Mucosa of descending colon (tissue), 3 donors: ENCODE data around the gene TWF2. TPM values are rescaled to one million over a fixed set of nuclear protein-coding genes. Genes with fewer than 3 reads are reported as not detected.

Experiments
- ATAC-seq: fragments of 200-7000 bp; cut with Tn5 transposase; one replicate; pipeline ENCODE4 v1.9.1; 2020; ENCODE audit warnings: mild to moderate bottlenecking, moderate library complexity
- DNase-seq, 3 donors: peaks; one replicate each; pipeline ENCODE4 v3.0.0-alpha.2; 2020
- H3K36me3 ChIP-seq: fragments of 200-600 bp; one replicate; pipeline ENCODE4 v1.8.0; 2021; ENCODE audit warnings: low read depth, mild to moderate bottlenecking
- H3K4me1 ChIP-seq: fragments of 200-600 bp; one replicate; pipeline ENCODE4 v1.8.0; 2021; ENCODE audit warnings: low read depth, mild to moderate bottlenecking
- H3K4me3 ChIP-seq: fragments of 200-600 bp; one replicate; pipeline ENCODE4 v1.8.0; 2021; ENCODE audit warnings: mild to moderate bottlenecking
- H3K9me3 ChIP-seq: fragments of 200-600 bp; one replicate; pipeline ENCODE4 v1.8.0; 2021; ENCODE audit warnings: mild to moderate bottlenecking
- CTCF ChIP-seq: fragments of 200-600 bp; IDR thresholded peaks from one replicate; pipeline ENCODE4 v1.8.0; 2022; ENCODE audit warnings: antibody characterized with exemption, mild to moderate bottlenecking
- intact Hi-C, 2 donors: fragments of 100-400 bp; cut with DNase I in 1 of 2; cut with micrococcal nuclease in 1 of 2; formaldehyde crosslinking; loops; one replicate each; pipeline versions ENCODE4 v1.11.0 to v1.11.1; 2022; cut with DNase I, micrococcal nuclease
- total RNA-seq, 3 donors: library from RNA; stranded (reverse); fragmentation: NEBNext Ultra II Directional in 2 of 3; extraction: Animal tissue kit (Norgen Biotek cat#: 25700) in 2 of 3; gene quantifications; one replicate each; pipeline versions ENCODE4 v1.2.1 to v1.2.4, GENCODE V29; 2021 to 2023
- donor health status: DM: no; HTN: no; CAD: no; lungs with moderate emphysema.
- donor health status: DM: no; HTN: no; CAD: no.
- donor health status: DM: no; HTN: yes; CAD: no.

TWF2 gene
- total RNA-seq, 3 donors from 2014 or later = 39.1 to 41.1 (median 41.0) TPM

DNA sequence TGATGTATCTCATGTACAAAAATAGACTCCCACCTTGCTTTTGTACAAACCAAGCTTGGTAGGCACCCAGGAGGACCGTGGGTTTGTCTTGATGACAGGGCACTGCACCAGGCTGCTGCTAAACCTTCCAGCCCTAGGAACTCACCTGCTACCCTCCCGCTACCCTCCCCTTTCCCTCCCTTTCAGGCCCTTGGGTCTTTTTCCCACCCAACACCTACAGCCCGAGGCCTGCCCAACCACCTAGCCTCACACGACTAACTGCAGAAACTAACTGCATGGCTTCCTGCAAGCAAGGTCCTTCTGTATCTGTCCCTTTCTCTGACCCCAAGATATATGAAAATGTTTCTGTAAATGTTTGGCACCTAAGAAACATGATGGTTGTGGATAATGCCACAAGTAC lies 17.7 kb upstream of the TWF2 start:
- no peak overlapping the region for H3K4me3 ChIP-seq
- intact Hi-C loops = no loop called here
- peaks cover 23% of the 10 kb centered on the region for H3K36me3 ChIP-seq
- no peak for TF ChIP-seq CTCF
- peak in 1 of 3 donors; percentile 1 for DNase-seq
- ATAC-seq = no peak
- H3K4me1 ChIP-seq = peaks cover 11% of the 10 kb centered on the region
- no peaks in the 10 kb centered on the region for H3K9me3 ChIP-seq

GRCh38 chr3:52256159-52256558 lies 17.2 kb upstream of the TWF2 start:
- no peak for ATAC-seq
- peaks cover 23% of the 10 kb centered on the region for H3K36me3 ChIP-seq
- no peak for DNase-seq
- H3K4me3 ChIP-seq = no peak overlapping the region
- intact Hi-C loops = no loop called here
- TF ChIP-seq CTCF = no peak
- no peaks in the 10 kb centered on the region for H3K9me3 ChIP-seq
- peaks cover 11% of the 10 kb centered on the region for H3K4me1 ChIP-seq

DNA sequence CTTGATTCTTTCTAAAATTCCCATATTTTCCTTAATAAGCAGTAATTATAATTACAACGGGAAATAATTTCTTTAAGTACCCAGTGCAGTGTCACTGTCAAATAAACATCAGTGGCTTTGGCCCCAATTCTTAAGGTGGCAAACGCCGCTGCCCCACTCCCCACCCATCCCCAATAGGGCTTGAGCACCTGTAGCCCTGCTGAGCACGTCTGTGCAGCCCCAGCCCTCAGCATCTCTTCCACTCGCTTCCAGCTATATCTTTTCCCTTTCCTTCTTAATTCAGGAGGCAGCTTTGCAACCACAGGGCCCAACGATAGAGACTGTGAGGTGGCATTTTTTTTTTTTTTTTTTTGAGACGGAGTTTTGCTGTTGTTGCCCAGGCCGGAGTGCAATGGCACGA lies 15.7 kb upstream of the TWF2 start:
- intact Hi-C loops = no loop called here
- TF ChIP-seq CTCF = no peak
- peaks cover 19% of the 10 kb centered on the region for H3K36me3 ChIP-seq
- H3K4me3 ChIP-seq = no peak overlapping the region
- peaks cover 11% of the 10 kb centered on the region for H3K4me1 ChIP-seq
- H3K9me3 ChIP-seq = no peaks in the 10 kb centered on the region
- ATAC-seq (no peak), DNase-seq (peak in 1 of 3 donors; percentile 2)

DNA sequence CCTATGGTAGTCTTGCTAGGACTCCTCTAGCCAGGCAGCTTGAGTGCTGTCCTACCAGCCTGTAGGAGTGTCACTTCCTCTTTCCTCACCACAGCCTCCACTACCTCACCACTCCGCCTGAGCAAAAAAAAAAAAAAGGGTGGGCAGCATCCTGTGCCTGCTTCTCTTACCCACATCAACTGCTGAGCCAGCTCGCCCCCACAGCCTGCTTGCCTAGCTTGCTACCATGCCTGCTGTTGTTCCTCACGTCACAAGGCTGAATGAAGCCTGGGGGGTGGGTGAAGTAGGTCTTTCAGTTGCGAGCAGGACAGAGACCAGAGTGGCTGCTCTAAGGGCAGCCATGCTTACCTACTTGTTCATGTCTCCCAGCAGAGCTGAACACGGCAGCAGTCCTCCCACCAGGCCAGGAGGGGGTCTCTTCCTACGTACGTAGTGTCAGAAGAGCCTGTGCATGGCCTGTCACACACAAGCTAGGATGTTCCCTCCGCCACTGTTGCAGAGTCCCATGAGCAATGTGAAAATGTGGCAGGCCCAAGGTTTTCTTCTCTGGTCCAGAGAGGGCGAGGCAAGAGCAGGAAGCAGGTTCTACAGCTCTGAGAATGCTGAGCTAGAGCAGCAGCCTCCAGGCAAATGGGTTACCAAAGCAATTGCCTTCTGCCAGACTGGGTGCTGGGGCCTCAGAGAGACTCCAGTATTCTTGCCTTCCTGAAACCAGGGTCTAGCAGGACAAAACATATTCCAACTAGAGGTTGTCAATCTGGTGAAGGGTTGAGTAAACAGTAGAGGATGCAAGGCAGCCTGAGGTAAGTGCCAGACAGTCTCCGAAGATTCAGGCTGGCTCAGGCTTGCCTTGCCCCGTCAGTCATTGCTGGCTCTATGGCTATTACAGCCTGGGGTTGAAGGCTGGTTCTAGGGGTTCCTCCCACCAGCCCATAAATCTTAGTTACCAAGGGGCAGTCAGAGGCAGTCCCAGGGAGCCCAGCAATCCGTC lies 14.7 kb upstream of the TWF2 start:
- Histone ChIP-seq H3K4me1 (peaks cover 11% of the 10 kb centered on the region), H3K9me3 (no peaks in the 10 kb centered on the region), H3K36me3 (peaks cover 10% of the 10 kb centered on the region), H3K4me3 (no peak overlapping the region)
- intact Hi-C loops = no loop called here
- ATAC-seq = peak; percentile 86
- no peak for TF ChIP-seq CTCF
- DNase-seq = peak in 2 of 3 donors; percentile 44 to 88

DNA sequence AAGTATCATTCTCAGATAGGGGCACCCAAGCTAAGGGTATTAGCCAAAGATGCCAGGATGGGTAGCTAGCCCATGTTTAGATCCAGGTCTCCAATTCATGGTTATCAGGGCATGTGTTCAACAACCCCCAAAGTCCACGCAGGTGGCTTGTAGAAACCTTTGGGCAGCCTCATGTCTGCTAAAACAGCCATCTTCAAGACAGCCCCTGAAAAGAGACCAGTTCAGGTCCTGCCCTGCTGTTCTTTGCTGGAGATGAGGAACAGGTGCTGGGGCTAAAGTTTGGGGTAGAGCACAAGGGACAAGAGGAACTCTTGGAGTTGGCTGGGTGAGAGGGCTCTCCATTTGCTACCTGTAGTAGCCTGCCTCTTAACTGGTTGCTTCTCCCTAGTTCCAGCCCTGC lies 11.2 kb upstream of the TWF2 start:
- DNase-seq = peak in 1 of 3 donors; percentile 8
- no peaks in the 10 kb centered on the region for H3K36me3 ChIP-seq
- intact Hi-C loops = no loop called here
- H3K4me3 ChIP-seq = no peak overlapping the region
- peaks cover 15% of the 10 kb centered on the region for H3K4me1 ChIP-seq
- ATAC-seq = no peak
- no peak for TF ChIP-seq CTCF
- no peaks in the 10 kb centered on the region for H3K9me3 ChIP-seq
